Mesenchymal stem cell (in vitro differentiated cells and primary cell): ENCODE measurements around the gene HS1BP3.

ENCODE experiments used
- DNase-seq: peaks from one replicate; pipeline ENCODE4 v3.0.0-alpha.2; 2013
- H2AFZ ChIP-seq: one replicate; pipeline ENCODE4 v1.6.1; 2013; ENCODE audit warnings: low read depth, mild to moderate bottlenecking, control low read depth, inconsistent platforms, low read length, moderate library complexity
- H2AK5ac ChIP-seq: 2 replicates; pipeline ENCODE4 v1.6.1; 2013; ENCODE audit warnings: low read length, moderate library complexity, mild to moderate bottlenecking, inconsistent platforms; ENCODE audit not compliant: severe bottlenecking
- H2BK120ac ChIP-seq: one replicate; pipeline ENCODE4 v1.6.1; 2013; ENCODE audit warnings: low read depth, mild to moderate bottlenecking, inconsistent platforms, low read length, moderate library complexity
- H2BK12ac ChIP-seq, 2 experiments: one replicate each; pipeline ENCODE4 v1.6.1; 2013; ENCODE audit warnings: inconsistent platforms in 2 of 2, low read length in 2 of 2, mild to moderate bottlenecking in 2 of 2, moderate library complexity in 2 of 2, control low read depth in 1 of 2
- H2BK15ac ChIP-seq: one replicate; pipeline ENCODE4 v1.6.1; 2013; ENCODE audit warnings: mild to moderate bottlenecking, low read depth, inconsistent platforms; ENCODE audit not compliant: poor library complexity, severe bottlenecking
- H2BK5ac ChIP-seq: 2 replicates; pipeline ENCODE4 v1.6.1; 2013; ENCODE audit warnings: low read depth, mild to moderate bottlenecking, low read length, control low read depth, inconsistent platforms; ENCODE audit not compliant: poor library complexity, severe bottlenecking
- H3K14ac ChIP-seq, 2 experiments: one replicate each; pipeline ENCODE4 v1.6.1; 2013; ENCODE audit warnings: inconsistent platforms in 2 of 2, low read length in 2 of 2, control low read depth in 1 of 2, mild to moderate bottlenecking in 1 of 2, moderate library complexity in 1 of 2
- H3K18ac ChIP-seq, 2 experiments: one replicate each; pipeline ENCODE4 v1.6.1; 2013; ENCODE audit warnings: inconsistent platforms in 2 of 2, low read length in 2 of 2, control low read depth in 1 of 2, low read depth in 1 of 2, mild to moderate bottlenecking in 1 of 2
- H3K23ac ChIP-seq, 2 experiments: one replicate each; pipeline ENCODE4 v1.6.1; 2013; ENCODE audit warnings: inconsistent platforms in 2 of 2, low read length in 2 of 2, mild to moderate bottlenecking in 2 of 2, moderate library complexity in 2 of 2, control low read depth in 1 of 2
- H3K27ac ChIP-seq: 2 replicates; pipeline ENCODE4 v1.5.1; 2013; ENCODE audit warnings: mild to moderate bottlenecking, moderate library complexity, low read length, control low read depth, inconsistent platforms; ENCODE audit not compliant: poor library complexity, severe bottlenecking
- H3K27me3 ChIP-seq, 2 experiments: 2 replicates each; pipeline versions ENCODE4 v1.6.1 to v1.7.0; 2013; ENCODE audit warnings: low read length in 2 of 2, mild to moderate bottlenecking in 2 of 2, moderate library complexity in 2 of 2, control low read depth in 1 of 2, inconsistent platforms in 1 of 2; ENCODE audit not compliant: control insufficient read depth in 1 of 2, insufficient read depth in 1 of 2
- H3K36me3 ChIP-seq, 2 experiments: 2 replicates each; pipeline versions ENCODE4 v1.6.1 to v1.7.0; 2013; ENCODE audit warnings: low read length in 2 of 2, control low read depth in 1 of 2, inconsistent platforms in 1 of 2, low read depth in 1 of 2, mild to moderate bottlenecking in 1 of 2; ENCODE audit not compliant: insufficient read depth in 2 of 2, control insufficient read depth in 1 of 2
- H3K4ac ChIP-seq, 2 experiments: one replicate each; pipeline ENCODE4 v1.6.1; 2013; ENCODE audit warnings: inconsistent platforms in 2 of 2, low read length in 2 of 2, mild to moderate bottlenecking in 2 of 2, moderate library complexity in 2 of 2, control low read depth in 1 of 2, low read depth in 1 of 2
- H3K4me1 ChIP-seq: 2 replicates; pipeline ENCODE4 v1.6.1; 2013; ENCODE audit warnings: low read depth, low read length, control low read depth; ENCODE audit not compliant: control insufficient read depth, insufficient read depth
- H3K4me2 ChIP-seq: 2 replicates; pipeline ENCODE4 v1.6.1; 2013; ENCODE audit warnings: low read length, mild to moderate bottlenecking, inconsistent platforms; ENCODE audit not compliant: poor library complexity, severe bottlenecking
- H3K4me3 ChIP-seq, 2 experiments: 2 replicates each; pipeline versions ENCODE4 v1.5.1 to v1.7.0; 2013; ENCODE audit warnings: low read length in 2 of 2, mild to moderate bottlenecking in 2 of 2, control low read depth in 1 of 2, low read depth in 1 of 2; ENCODE audit not compliant: insufficient read depth in 1 of 2
- H3K79me1 ChIP-seq: replicated peaks from 2 replicates; pipeline ENCODE4 v1.6.1; 2013; ENCODE audit warnings: mild to moderate bottlenecking, control low read depth, low read length, inconsistent platforms; ENCODE audit not compliant: poor library complexity, severe bottlenecking
- H3K9ac ChIP-seq: 2 replicates; pipeline ENCODE4 v1.7.0; 2013; ENCODE audit warnings: mild to moderate bottlenecking, low read length, moderate library complexity
- H3K9me3 ChIP-seq: 2 replicates; pipeline ENCODE4 v1.7.0; 2013; ENCODE audit warnings: mild to moderate bottlenecking, low read length; ENCODE audit not compliant: control insufficient read depth
- H4K8ac ChIP-seq: one replicate; pipeline ENCODE4 v1.6.1; 2013; ENCODE audit warnings: inconsistent platforms, mild to moderate bottlenecking, low read length, moderate library complexity
- H4K91ac ChIP-seq: one replicate; pipeline ENCODE4 v1.6.1; 2013; ENCODE audit warnings: mild to moderate bottlenecking, low read length, inconsistent platforms
- WGBS: methylation state at CpG from one replicate; pipeline ENCODE4 v1.1.7; 2013; ENCODE audit warnings: mixed read lengths; 5-methylcytosine and 5-hydroxymethylcytosine counted together

HS1BP3 gene

GRCh38 chr2:20579866-20580265 lies 71.0 kb downstream of the HS1BP3 start:
- Histone ChIP-seq H3K9ac (peak overlapping the region; percentile 56), H3K18ac (peak overlapping the region; percentile 83 to 94), H3K27me3 (peaks cover 0 to 4% of the 10 kb centered on the region in 2 experiments), H2BK15ac (peak overlapping the region; percentile 55), H3K9me3 (no peaks in the 10 kb centered on the region), H3K14ac (no peak overlapping the region), H3K36me3 (no peaks in the 10 kb centered on the region), H2BK12ac (peak overlapping the region; percentile 84 to 93), H2AFZ (no peak overlapping the region), H4K8ac (peak overlapping the region; percentile 87), H3K27ac (peak overlapping the region; percentile 94), H3K4me2 (no peak overlapping the region), H4K91ac (peak overlapping the region; percentile 94), H3K23ac (no peak overlapping the region), H3K4me1 (peaks cover 49% of the 10 kb centered on the region), H3K4ac (peak overlapping the region; percentile 49 to 89), H2BK120ac (peak overlapping the region; percentile 96), H3K4me3 (no peak overlapping the region), H3K79me1 (no peaks in the 10 kb centered on the region), H2AK5ac (peak overlapping the region; percentile 99), H2BK5ac (peak overlapping the region; percentile 93)
- WGBS, result no CpG with 5 or more reads among the region's 1 CpG
- DNase-seq, result no peak

GRCh38 chr2:20578895-20579825 lies 71.7 kb downstream of the HS1BP3 start:
- H3K4me1 ChIP-seq, result peaks cover 47% of the 10 kb centered on the region
- peaks cover 0 to 4% of the 10 kb centered on the region in 2 experiments for H3K27me3 ChIP-seq
- peak overlapping the region; percentile 82 to 89 for H3K4ac ChIP-seq
- peak overlapping the region; percentile 96 for H2BK120ac ChIP-seq
- H3K27ac ChIP-seq, result peak overlapping the region; percentile 94
- peak overlapping the region; percentile 93 for H2BK5ac ChIP-seq
- no peaks in the 10 kb centered on the region for H3K9me3 ChIP-seq
- peak overlapping the region; percentile 92 for H2BK15ac ChIP-seq
- H4K91ac ChIP-seq, result peak overlapping the region; percentile 96
- peak overlapping the region; percentile 97 to 98 for H2BK12ac ChIP-seq
- H2AFZ ChIP-seq, result no peak overlapping the region
- DNase-seq, result peak; percentile 98
- H2AK5ac ChIP-seq, result peak overlapping the region; percentile 99
- peak overlapping the region; percentile 69 for H3K9ac ChIP-seq
- peak overlapping the region; percentile 85 to 95 for H3K18ac ChIP-seq
- H3K36me3 ChIP-seq, result no peaks in the 10 kb centered on the region
- no peak overlapping the region for H3K23ac ChIP-seq
- H3K4me3 ChIP-seq, result peak overlapping the region in 1 of 2 experiments; percentile 20
- no peak overlapping the region for H3K4me2 ChIP-seq
- no peaks in the 10 kb centered on the region for H3K79me1 ChIP-seq
- H3K14ac ChIP-seq, result no peak overlapping the region
- WGBS, result 18% methylated on average over 15 of the region's 15 CpGs
- peak overlapping the region; percentile 95 for H4K8ac ChIP-seq

- Histone ChIP-seq H3K9ac (peak overlapping the region; percentile 69), H2AK5ac (peak overlapping the region; percentile 99), H3K4me3 (peak overlapping the region in 1 of 2 experiments; percentile 20), H2BK120ac (peak overlapping the region; percentile 94), H2BK15ac (peak overlapping the region; percentile 73), H3K18ac (peak overlapping the region; percentile 85 to 95), H3K4me2 (no peak overlapping the region), H3K9me3 (no peaks in the 10 kb centered on the region), H3K79me1 (no peaks in the 10 kb centered on the region), H3K27me3 (peaks cover 0 to 4% of the 10 kb centered on the region in 2 experiments), H3K4ac (peak overlapping the region; percentile 75 to 82), H2BK5ac (peak overlapping the region; percentile 91), H3K4me1 (peaks cover 45% of the 10 kb centered on the region), H4K8ac (peak overlapping the region; percentile 83), H2BK12ac (peak overlapping the region; percentile 97 to 98), H3K14ac (peak overlapping the region in 1 of 2 experiments; percentile 96), H4K91ac (peak overlapping the region; percentile 96), H3K27ac (peak overlapping the region; percentile 94), H3K23ac (no peak overlapping the region), H2AFZ (no peak overlapping the region), H3K36me3 (no peaks in the 10 kb centered on the region)
- WGBS, result 83% methylated on average over 6 of the region's 6 CpGs
- DNase-seq, result no peak
These were observed 72.5 kb downstream of the HS1BP3 start for GRCh38 chr2:20578266-20578894.
